GM19438 (cell line): ENCODE results near the gene FOXM1.

Experiments used
- ATAC-seq: cut with Tn5 transposase; IDR thresholded peaks from one replicate; pipeline ENCODE4 v1.9.1; 2021; ENCODE audit warnings: low read depth; ENCODE audit not compliant: unreplicated experiment

The FOXM1 gene

GRCh38 chr12:2841056-2841650 lies 35.8 kb downstream of the FOXM1 start:
- no peak for ATAC-seq

GRCh38 chr12:2836574-2836973 lies 40.4 kb downstream of the FOXM1 start:
- no peak for ATAC-seq

GRCh38 chr12:2835691-2836403 lies 41.1 kb downstream of the FOXM1 start:
- ATAC-seq: no peak

- ATAC-seq: no peak
These were observed 42.1 kb downstream of the FOXM1 start, which contains the start of gene NRIP2 for GRCh38 chr12:2834581-2835491. NRIP2 (minus strand) TSS chr12:2835035; CDS start chr12:2834983, 52 bp downstream.

- ATAC-seq: no peak
These were observed 43.2 kb downstream of the FOXM1 start for GRCh38 chr12:2833810-2834209.

GRCh38 chr12:2833327-2833726 lies 43.6 kb downstream of the FOXM1 start:
- ATAC-seq: no peak

- no peak for ATAC-seq
These were observed 44.3 kb downstream of the FOXM1 start for GRCh38 chr12:2832550-2833127.

- no peak for ATAC-seq
These were observed 47.7 kb downstream of the FOXM1 start for GRCh38 chr12:2829275-2829674.

- no peak for ATAC-seq
These were observed 50.1 kb downstream of the FOXM1 start for GRCh38 chr12:2826721-2827515.

- no peak for ATAC-seq
These were observed 50.9 kb downstream of the FOXM1 start for GRCh38 chr12:2826036-2826435.

- no peak for ATAC-seq
These were observed 51.8 kb downstream of the FOXM1 start for GRCh38 chr12:2825132-2825531.

- no peak for ATAC-seq
These were observed 52.4 kb downstream of the FOXM1 start for GRCh38 chr12:2824541-2824940.

GRCh38 chr12:2823483-2823882 lies 53.5 kb downstream of the FOXM1 start:
- no peak for ATAC-seq

GRCh38 chr12:2820432-2820831 lies 56.5 kb downstream of the FOXM1 start:
- ATAC-seq: no peak

GRCh38 chr12:2819810-2820209 lies 57.2 kb downstream of the FOXM1 start:
- no peak for ATAC-seq

- ATAC-seq: peak; percentile 36
These were observed 63.5 kb downstream of the FOXM1 start for GRCh38 chr12:2813214-2814185.

- ATAC-seq: peak; percentile 93
These were observed 64.4 kb downstream of the FOXM1 start, which contains the start of gene ITFG2 for GRCh38 chr12:2812290-2813213. ITFG2 (plus strand) TSS chr12:2812668; CDS start chr12:2812761, 93 bp downstream.

- no peak for ATAC-seq
These were observed 65.2 kb downstream of the FOXM1 start for GRCh38 chr12:2811801-2812200.
